Ureter (tissue), 1 donor: ENCODE measurements around the gene PODXL2. TPM values are rescaled to one million over a fixed set of nuclear protein-coding genes. Genes with fewer than 3 reads are reported as not detected.
"Not testable (repeated sequence)": the region's sequence is repeated elsewhere in the genome, so short reads cannot be mapped to it uniquely, and the experiment has no call there.

ENCODE experiments used
- DNase-seq: peaks from one replicate; pipeline ENCODE4 v3.0.0-alpha.2; 2020; ENCODE audit warnings: low spot score
- total RNA-seq: library from RNA; stranded (reverse); gene quantifications from one replicate; pipeline ENCODE4 v1.2.4, GENCODE V29; 2023
- donor health status: DM: yes; HTN: yes; CAD: no.

Gene PODXL2
- total RNA-seq, 1 donor from 2014 or later: 15.9 TPM

- DNase-seq: no peak
Observed at GRCh38 chr3:127604546-127605165, 24.3 kb upstream of the PODXL2 start.

GRCh38 chr3:127605547-127605946 is 23.4 kb upstream of the PODXL2 start:
- DNase-seq: not testable (repeated sequence)

GRCh38 chr3:127606086-127606805 is 22.7 kb upstream of the PODXL2 start:
- DNase-seq: no peak

GRCh38 chr3:127606981-127607595 is 21.9 kb upstream of the PODXL2 start:
- DNase-seq: no peak

- no peak for DNase-seq
Observed at GRCh38 chr3:127607675-127608361, 21.2 kb upstream of the PODXL2 start.

- no peak for DNase-seq
Observed at GRCh38 chr3:127608362-127608718, 20.6 kb upstream of the PODXL2 start.

- no peak for DNase-seq
Observed at GRCh38 chr3:127610105-127610504, 18.9 kb upstream of the PODXL2 start.

- no peak for DNase-seq
Observed at GRCh38 chr3:127611251-127611650, 17.7 kb upstream of the PODXL2 start.

- no peak for DNase-seq
Observed at GRCh38 chr3:127612966-127613365, 16.0 kb upstream of the PODXL2 start.

- no peak for DNase-seq
Observed at GRCh38 chr3:127613406-127613805, 15.6 kb upstream of the PODXL2 start.

GRCh38 chr3:127614928-127615589 is 13.9 kb upstream of the PODXL2 start:
- no peak for DNase-seq

GRCh38 chr3:127615631-127616305 is 13.2 kb upstream of the PODXL2 start:
- no peak for DNase-seq

GRCh38 chr3:127616836-127617605 is 12.0 kb upstream of the PODXL2 start:
- DNase-seq: no peak

GRCh38 chr3:127618891-127619290 is 10.1 kb upstream of the PODXL2 start:
- DNase-seq: no peak

GRCh38 chr3:127620637-127621375 is 8.2 kb upstream of the PODXL2 start:
- DNase-seq: no peak

GRCh38 chr3:127622031-127622430 is 7.0 kb upstream of the PODXL2 start:
- no peak for DNase-seq

- no peak for DNase-seq
Observed at GRCh38 chr3:127622772-127623576, 6.0 kb upstream of the PODXL2 start.

- DNase-seq: no peak
Observed at GRCh38 chr3:127624063-127624462, 4.9 kb upstream of the PODXL2 start.

GRCh38 chr3:127625821-127626220 is 3.2 kb upstream of the PODXL2 start:
- DNase-seq: no peak
